Stimulated activated CD4-positive, alpha-beta T cell treated with anti-CD3 and anti-CD28 coated beads, Interleukin-2, amount 100 ng/mL, for 48 hours (primary cell): Measurements from ENCODE around the gene DUOXA1.
"Not testable (repeated sequence)": the region's sequence is repeated elsewhere in the genome, so short reads cannot be mapped to it uniquely, and the experiment has no call there.

Experiments used
- DNase-seq, 2 donors: peaks; one replicate each; pipeline ENCODE4 v3.0.0-alpha.2; 2020

DUOXA1 gene

DNA sequence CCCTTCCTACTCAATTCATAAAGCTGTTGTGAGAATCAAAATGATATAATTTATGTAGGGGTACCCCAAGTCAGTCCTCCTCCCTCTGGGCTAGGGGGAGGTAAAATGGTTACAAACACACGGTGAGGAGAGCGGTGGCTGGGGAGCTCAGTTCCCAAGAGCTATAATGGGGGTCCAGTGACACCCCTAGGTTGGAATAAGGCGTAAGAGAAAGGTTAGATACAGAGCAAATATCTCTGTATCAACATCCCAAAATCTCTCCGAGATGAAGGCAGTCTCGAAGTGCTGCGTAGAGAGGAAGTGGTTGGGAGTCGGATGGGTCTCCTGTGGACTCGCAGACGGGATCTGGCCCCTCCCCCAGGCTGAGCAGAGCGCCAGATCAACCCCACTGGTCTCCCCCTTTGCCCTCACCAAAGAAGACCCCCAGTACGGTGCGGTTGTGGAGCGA is 17.5 kb downstream of the DUOXA1 start:
- DNase-seq, result no peak

GRCh38 chr15:45111390-45112142 is 18.1 kb downstream of the DUOXA1 start:
- no peak for DNase-seq

DNA sequence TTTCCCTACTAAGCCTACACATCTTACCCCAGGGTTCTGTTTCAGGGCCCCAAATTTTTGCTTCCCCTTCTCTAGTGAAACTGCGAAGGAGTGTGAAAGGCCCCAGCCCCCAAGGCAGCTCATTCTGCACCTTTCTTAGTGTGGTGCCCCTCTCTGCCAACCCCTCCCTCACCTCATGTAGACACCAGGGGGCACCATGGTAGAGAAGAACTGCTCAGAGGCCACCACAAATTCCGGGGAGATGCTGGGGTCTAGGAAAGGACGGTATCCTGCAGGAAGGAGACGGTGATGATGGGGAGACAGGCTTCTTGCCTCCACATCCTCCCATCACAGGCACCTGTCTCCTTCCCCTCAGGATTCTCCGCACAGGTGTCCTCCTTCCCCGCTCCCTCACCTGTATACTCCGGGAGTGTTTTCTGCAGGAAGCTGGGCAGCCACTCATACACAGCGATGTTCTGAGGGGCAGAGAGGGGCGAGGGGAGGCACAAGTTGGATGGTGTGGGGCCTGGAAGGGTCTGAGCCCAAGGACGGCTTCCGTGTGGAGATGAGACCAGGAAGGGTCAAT is 19.3 kb downstream of the DUOXA1 start:
- no peak for DNase-seq

- no peak for DNase-seq
Measured at GRCh38 chr15:45107941-45108630, 21.6 kb downstream of the DUOXA1 start.

GRCh38 chr15:45106002-45106790 is 23.5 kb downstream of the DUOXA1 start:
- DNase-seq, result no peak

DNA sequence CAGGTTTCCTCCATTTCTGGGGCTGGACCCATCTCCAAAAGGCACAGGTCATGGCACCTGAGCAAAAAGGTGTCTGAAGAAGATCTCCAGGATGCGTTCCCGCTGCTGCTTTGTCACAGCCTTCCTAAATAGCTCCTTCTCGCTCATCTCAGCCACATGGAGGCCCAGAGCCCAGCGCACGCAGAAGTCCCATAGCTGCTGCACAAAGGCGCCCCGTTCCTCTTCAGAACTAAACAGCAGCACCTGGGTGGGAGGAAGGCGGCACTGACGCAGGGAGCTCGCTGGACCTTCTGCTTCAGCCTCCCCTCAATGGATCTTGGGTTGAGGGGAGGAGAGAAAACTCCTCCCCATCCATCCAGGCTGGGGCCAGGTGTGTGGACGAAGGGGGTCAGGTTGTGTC is 24.1 kb downstream of the DUOXA1 start:
- DNase-seq, result no peak

DNA sequence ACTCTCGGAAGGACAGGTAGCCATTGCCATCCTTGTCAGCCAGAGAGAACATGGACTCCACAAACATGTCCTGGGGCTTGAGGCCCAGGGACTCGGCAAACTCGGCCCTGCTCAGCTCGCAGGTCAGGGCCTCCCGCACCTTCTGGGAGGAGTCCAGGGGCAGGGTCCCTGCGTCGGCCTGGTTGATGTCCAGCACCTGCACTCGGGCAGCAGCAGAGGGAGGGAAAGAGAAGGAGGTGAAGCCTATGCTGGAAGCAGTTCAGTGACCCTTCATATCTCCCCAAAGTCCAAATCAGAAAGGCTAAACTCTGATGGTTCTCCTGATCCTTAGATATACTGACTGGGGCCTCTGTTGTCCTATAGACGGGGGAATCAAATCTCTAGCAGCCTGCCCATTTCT is 25.5 kb downstream of the DUOXA1 start:
- not testable (repeated sequence) for DNase-seq

DNA sequence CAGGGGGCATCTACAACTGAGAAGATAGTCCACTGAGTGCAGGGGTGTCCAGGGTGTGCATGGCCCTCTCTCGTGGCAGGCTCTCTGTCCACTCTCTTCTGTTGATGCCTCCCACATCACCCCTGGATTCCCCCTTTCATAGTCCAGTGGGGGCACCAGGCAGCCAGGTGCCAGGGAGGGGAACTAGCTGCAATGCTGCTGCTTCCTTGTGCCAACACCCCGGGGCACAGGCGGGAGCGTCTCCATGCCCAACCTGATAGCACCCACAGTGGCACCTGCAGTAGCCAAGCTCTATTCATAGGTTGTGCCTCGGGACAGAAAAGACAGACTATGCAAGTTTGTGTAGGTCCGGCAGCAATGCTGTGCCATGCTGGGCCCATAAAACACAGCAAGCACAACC is 27.5 kb downstream of the DUOXA1 start:
- DNase-seq, result no peak

DNA sequence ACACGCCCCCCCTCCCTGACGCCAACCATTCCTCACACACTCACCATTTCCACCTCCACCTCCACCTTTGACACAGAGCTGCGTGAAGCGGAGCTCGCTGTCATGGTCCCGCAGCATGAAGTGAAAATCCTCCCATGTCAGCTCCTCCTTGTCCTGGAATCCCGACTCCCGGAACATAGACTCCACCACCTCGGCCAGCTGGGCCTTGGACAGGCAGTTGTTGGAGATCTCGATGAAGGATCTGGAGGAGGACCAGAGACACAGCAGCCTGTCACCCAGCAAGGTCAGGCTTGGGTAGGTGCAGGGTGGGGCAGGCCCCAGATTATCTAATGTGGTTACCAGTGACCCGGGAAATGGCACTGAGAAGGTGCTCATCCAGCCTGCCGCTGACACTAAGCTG is 27.9 kb downstream of the DUOXA1 start:
- DNase-seq, result no peak

GRCh38 chr15:45100884-45101625 is 28.6 kb downstream of the DUOXA1 start:
- DNase-seq, result no peak

DNA sequence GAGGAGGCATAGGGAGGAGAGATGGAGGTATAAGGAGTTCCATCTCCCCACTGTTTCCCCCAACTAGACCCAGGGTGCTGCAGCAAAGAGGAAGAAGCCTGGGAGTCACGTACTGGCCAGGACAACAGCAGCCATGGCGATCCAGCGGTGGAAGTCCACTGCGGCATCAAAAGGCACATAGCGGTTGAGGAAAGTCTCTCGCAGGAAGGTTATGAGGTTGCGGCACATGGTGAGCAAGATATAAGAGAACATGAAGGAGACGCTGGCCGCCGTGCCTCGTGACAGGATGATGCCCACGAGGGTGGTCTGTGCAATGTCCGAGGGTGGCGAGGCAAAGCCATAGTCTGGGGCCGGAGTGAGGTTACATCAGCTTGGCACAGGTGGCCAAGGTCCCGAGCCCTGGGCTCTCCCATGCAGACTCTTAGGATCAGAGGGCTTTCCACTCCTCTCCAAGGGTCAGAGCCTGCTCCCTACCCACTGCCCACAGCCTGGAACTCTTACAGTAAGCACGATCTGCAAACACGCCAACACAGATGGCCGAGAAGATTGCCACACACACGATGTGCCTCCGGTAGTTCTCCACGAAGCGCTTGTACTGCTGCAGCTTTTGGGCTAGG is 30.0 kb downstream of the DUOXA1 start:
- DNase-seq, result no peak

GRCh38 chr15:45097466-45097865 is 32.2 kb downstream of the DUOXA1 start:
- DNase-seq, result no peak

DNA sequence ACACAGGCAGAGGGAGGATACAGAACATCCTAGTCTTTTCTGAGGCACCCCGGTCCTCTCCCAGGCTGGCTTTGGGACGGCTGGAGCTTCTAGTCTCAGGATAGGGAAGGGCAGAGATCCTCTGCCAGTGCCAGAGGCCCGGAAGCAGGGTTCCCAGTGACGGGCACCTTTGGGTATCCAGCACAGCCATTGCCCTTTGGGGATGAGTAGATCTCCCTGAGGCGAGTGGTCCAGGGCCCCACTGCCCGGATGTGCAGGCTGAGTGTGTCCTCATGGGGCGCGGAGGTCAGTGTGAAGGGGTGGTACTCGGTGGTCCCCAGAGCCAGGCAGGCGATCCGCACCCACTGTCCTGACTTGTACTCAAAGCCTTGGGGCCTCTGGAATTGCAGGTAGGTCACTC is 34.0 kb downstream of the DUOXA1 start:
- no peak for DNase-seq

GRCh38 chr15:45094358-45094730 is 35.3 kb downstream of the DUOXA1 start:
- DNase-seq, result no peak

GRCh38 chr15:45093622-45094357 is 35.9 kb downstream of the DUOXA1 start:
- no peak for DNase-seq

DNA sequence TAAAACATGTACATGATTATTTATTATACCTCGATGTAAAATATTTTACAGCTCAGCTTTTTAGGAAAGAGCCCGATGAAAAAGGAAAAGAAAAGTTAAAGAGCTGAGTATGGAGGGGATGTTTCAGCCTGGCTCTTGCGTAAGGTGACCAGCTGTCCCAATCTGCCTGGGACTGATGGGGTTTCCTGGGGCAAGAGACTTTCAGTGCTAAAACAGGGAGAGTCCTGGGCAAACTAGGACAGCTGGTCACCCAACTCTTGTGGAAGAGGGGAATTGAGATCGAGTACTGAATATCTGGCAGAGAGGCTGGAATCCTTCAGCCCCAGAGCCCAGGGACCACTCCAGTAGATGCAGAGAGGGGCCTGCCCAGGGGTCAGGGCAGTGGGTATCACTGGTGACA is 36.7 kb downstream of the DUOXA1 start:
- DNase-seq, result no peak

GRCh38 chr15:45091576-45091975 is 38.1 kb downstream of the DUOXA1 start:
- DNase-seq, result no peak

DNA sequence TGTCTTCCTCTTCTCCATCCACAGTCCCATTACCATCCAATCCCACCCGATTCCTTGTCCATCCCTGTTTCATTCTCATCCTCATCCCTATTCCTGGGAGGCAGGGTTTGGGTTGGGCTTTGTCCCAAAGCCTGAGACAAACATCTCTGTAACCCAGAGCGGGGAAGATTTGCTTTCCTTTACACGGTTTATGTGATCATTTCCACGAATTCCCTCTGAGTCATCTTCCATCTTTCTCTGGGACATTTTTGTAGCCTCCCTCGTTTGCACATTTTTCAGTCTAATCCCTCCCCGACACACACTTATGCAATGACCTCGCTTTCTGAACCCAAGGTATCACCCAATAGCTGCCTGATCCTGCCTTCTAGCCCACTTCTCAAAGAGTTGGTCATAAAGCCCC is 38.5 kb downstream of the DUOXA1 start:
- DNase-seq, result no peak

DNA sequence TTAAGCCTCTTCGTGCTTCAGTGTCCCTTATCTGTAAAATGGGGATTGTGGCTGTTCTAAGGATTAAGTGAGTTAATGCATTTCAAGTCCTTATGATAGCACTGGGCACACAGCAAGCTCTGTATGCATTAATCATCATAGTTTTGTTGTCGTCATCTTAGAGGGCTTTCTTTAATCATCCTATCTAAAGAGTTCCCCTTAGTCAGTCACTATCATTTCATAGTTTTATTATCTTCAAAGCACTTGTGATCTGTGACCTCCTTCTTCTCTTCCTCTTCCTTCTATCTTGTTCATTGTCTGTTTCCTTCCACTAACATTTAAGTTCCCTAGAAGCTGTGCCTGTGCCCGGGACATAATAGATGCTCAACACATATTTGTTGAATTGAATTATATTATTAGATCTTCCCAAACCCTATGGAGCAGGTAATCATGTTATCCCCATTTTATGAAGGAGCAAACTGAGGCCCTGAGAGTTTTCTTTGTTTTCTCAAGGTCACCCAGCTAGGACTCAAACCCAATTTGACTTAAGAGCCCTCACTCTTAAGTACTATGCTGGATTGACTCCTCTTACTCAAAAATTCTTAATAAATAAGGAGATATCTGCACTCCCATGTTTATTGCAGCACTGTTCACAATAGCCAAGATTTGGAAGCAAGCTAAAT is 39.8 kb downstream of the DUOXA1 start:
- DNase-seq, result no peak

DNA sequence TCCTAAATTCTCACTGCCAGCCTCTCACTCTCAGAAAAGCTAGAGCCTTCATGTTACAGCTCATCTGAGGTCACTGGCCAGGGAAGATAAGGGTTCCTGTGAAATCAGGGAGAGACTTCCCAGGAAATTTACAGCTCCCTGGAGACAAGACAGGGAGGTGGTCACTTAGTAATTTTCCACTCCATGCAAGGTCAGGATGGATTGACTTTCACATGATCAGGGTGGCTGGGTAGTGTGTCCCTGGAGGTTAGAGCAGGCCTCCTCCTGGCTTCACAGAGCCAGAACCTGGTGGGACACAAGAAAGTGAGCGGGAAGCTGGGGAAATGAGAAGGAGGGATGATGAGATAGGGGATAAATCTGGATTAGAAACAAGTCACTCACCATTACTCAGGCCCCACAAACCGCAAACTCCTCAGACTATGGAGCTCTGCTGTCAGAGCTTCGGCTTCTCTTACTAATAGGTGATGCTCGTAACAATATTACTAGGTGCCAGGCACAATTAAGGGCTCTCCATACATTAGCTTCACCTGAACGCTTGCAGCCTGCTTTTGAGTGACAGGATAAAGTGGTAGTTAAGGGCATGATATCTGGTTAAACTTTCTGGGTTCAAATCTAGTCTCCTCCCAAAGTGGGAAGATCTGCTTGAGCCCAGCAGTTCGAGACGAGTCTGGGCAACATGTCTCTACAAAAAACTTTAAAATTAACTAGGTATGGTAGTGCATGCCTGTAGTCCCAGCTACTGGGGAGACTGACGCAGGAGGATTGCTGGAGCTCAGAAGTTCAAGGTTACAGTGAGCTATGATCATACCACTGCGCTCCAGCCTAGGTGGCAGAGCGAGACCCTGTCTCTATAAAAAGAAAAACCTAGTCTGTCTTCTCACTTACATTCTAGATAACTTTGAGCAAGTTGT is 40.6 kb downstream of the DUOXA1 start:
- no peak for DNase-seq
